C4-2B (cell line): ENCODE data around the gene VCAN.

Experiments
- ZFX ChIP-seq: fragments of 450-650 bp; IDR thresholded peaks from 2 replicates; pipeline ENCODE4 v1.6.1; 2017
- TF ChIP-seq, protein P1 (sequence below): fragments of 450-650 bp; conservative IDR thresholded peaks from 2 replicates; pipeline ENCODE4 v1.5.1; 2017; ENCODE audit warnings: mild to moderate bottlenecking

GRCh38 chr5:83551821-83552220 is 80.3 kb downstream of the VCAN start:
- TF ChIP-seq, protein P1, sequence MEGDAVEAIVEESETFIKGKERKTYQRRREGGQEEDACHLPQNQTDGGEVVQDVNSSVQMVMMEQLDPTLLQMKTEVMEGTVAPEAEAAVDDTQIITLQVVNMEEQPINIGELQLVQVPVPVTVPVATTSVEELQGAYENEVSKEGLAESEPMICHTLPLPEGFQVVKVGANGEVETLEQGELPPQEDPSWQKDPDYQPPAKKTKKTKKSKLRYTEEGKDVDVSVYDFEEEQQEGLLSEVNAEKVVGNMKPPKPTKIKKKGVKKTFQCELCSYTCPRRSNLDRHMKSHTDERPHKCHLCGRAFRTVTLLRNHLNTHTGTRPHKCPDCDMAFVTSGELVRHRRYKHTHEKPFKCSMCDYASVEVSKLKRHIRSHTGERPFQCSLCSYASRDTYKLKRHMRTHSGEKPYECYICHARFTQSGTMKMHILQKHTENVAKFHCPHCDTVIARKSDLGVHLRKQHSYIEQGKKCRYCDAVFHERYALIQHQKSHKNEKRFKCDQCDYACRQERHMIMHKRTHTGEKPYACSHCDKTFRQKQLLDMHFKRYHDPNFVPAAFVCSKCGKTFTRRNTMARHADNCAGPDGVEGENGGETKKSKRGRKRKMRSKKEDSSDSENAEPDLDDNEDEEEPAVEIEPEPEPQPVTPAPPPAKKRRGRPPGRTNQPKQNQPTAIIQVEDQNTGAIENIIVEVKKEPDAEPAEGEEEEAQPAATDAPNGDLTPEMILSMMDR = no peak
- TF ChIP-seq ZFX = no peak
